HG02798 (cell line): ENCODE results near the gene GIT2.
"Not testable (repeated sequence)": the region's sequence is repeated elsewhere in the genome, so short reads cannot be mapped to it uniquely, and the experiment has no call there.

Source experiments
- ATAC-seq: cut with Tn5 transposase; IDR thresholded peaks from one replicate; pipeline ENCODE4 v1.9.1; 2021; ENCODE audit warnings: mild to moderate bottlenecking; ENCODE audit not compliant: unreplicated experiment, poor library complexity

Gene GIT2, protein sequence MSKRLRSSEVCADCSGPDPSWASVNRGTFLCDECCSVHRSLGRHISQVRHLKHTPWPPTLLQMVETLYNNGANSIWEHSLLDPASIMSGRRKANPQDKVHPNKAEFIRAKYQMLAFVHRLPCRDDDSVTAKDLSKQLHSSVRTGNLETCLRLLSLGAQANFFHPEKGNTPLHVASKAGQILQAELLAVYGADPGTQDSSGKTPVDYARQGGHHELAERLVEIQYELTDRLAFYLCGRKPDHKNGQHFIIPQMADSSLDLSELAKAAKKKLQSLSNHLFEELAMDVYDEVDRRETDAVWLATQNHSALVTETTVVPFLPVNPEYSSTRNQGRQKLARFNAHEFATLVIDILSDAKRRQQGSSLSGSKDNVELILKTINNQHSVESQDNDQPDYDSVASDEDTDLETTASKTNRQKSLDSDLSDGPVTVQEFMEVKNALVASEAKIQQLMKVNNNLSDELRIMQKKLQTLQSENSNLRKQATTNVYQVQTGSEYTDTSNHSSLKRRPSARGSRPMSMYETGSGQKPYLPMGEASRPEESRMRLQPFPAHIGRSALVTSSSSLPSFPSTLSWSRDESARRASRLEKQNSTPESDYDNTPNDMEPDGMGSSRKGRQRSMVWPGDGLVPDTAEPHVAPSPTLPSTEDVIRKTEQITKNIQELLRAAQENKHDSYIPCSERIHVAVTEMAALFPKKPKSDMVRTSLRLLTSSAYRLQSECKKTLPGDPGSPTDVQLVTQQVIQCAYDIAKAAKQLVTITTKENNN

GRCh38 chr12:109995686-109996482 is at the start of gene GIT2:
Gene GIT2, minus strand, starts transcription at chr12:109996368. Its CDS starts 144 bp downstream, at chr12:109996224.
- ATAC-seq: peak; percentile 76

GRCh38 chr12:110042264-110042663 is 46.1 kb upstream of the GIT2 start:
- ATAC-seq: no peak

DNA sequence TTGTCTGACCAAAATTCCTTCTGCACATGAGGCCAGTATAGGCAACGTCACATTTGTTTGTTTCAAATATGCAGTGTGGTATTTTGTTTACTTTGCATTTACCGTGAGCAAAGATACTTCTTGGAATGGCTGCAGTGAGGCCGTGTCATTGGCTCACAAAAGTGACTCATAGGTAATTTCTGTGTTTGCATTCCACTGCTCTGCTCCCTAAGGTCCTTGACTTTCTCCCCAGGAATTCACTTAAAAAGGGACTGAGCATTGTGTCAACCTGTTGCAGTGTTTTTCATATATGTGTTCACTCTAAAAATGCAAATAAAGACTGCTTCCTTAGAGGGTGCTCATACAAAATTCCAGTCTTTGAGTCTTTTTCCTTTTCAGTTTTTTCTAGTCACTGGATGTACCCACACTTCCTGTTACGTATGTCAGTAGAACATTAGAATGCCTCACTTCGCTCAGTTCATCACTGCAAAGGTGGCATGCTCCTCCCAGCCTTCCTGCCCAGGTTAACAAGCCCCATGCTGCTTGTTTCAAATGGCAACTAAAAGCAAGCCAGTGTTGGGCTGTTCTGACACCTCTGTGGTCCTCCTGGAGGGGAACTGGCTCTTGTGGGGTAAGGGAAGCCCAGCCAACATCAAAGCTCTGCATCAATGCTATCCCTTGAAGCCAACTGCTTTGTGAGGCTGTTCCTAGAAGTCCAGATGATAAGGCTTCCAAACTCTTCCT is 43.1 kb upstream of the GIT2 start:
- no peak for ATAC-seq

- ATAC-seq: no peak
Observed at GRCh38 chr12:110038741-110039084, 42.5 kb upstream of the GIT2 start.

DNA sequence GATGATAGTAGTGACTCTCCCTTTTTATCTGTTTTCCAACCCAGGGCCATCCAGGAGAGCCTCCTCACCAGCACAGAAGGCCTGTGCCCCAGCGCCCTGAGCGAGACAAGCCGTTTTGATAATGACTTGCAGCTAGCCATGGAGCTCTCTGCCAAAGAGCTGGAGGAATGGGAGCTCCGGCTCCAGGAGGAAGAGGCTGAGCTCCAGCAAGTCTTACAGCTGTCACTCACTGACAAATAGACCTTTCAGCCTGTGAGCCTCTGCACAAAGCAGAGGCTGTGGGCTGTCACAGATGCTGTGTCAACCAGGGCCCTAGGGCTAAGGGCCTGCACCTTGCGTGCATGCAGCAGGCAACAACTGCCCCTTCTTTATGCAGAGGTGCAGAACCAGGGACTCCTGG is 41.1 kb upstream of the GIT2 start:
- ATAC-seq: no peak

- no peak for ATAC-seq
Observed at GRCh38 chr12:110035534-110036104, 39.5 kb upstream of the GIT2 start.

GRCh38 chr12:110033888-110034287 is 37.7 kb upstream of the GIT2 start:
- ATAC-seq: no peak

GRCh38 chr12:110029290-110029815 is 33.2 kb upstream of the GIT2 start:
- ATAC-seq: no peak

DNA sequence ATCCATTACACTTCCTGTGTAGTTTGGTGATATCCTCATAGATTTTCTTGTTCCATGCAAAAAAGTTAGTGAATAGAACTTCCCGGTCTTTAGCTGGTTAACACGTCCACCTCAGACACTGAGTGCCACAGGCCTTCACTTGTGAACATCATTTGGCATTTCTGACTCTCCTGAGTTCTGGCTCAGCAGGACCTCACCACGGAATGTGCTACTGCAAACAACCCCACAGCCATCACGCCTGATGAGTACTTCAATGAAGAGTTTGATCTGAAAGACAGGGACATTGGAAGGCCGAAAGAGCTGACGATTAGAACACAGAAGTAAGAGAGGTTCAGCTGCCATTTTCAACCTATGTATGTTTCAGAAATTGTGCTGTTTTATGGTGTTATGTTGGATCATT is 32.2 kb upstream of the GIT2 start:
- no peak for ATAC-seq

DNA sequence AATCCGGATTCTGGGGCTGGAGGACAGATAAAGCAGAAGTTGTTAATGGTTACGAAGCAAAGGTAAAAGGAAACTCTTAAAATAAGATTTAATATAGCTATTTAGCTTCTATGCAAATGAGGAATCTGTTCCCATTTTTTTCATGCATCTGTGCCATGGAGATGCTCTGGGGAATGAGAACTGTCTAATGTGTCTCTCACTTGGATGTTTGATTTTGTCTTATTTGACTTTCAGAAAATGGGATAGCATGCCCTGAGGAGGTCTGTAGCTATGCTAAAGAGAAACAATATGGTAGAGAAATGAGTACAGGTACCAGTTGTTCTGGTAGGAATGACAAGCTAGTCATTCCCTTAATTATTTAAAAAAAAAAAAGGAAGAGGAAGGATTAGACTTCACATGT is 27.9 kb upstream of the GIT2 start:
- ATAC-seq: no peak

GRCh38 chr12:110023059-110023980 is 27.2 kb upstream of the GIT2 start:
- ATAC-seq: no peak

DNA sequence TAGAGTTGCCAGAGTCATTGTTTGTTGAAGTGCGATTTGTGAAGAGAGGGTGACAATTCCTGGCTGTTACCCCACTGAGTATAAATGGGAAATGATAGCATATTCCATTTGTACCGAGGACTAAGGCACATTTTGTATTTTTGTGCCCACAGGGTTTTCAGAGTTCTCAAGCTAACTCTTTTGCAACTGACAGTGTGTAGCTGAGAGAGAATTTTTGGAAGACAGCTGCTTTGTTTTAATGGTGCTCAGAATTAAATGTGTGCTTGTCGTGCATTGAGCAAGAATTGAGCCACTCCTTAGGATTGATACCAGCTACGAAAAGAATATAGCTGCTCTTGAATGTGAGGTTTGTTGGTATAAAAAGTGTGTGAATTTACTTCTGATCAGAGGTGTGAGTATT is 24.8 kb upstream of the GIT2 start:
- no peak for ATAC-seq

- no peak for ATAC-seq
Observed at GRCh38 chr12:110015132-110015531, 19.0 kb upstream of the GIT2 start.

DNA sequence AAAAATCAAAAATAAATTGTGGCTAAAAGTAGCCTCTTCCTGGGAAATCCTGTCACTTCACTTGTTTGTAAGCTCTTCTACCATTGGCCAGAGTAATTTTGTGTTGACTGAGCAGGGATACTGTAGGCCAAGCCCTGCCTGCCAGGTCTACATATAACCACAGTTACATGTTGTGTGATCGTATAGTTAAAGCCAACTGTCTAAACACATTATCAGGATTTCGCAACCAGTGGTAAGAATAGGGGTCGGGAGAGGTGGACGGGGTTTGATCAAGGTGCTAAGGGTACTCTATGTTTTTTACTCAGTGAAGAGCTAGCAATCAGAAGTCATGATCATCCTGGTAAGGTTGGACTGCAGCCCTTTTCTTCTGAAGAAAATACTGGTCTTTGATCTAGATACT is 16.5 kb upstream of the GIT2 start:
- no peak for ATAC-seq

GRCh38 chr12:110012137-110012536 is 16.0 kb upstream of the GIT2 start:
- ATAC-seq: peak; percentile 63

- ATAC-seq: peak; percentile 46
Observed at GRCh38 chr12:110010853-110011723, 14.9 kb upstream of the GIT2 start.

DNA sequence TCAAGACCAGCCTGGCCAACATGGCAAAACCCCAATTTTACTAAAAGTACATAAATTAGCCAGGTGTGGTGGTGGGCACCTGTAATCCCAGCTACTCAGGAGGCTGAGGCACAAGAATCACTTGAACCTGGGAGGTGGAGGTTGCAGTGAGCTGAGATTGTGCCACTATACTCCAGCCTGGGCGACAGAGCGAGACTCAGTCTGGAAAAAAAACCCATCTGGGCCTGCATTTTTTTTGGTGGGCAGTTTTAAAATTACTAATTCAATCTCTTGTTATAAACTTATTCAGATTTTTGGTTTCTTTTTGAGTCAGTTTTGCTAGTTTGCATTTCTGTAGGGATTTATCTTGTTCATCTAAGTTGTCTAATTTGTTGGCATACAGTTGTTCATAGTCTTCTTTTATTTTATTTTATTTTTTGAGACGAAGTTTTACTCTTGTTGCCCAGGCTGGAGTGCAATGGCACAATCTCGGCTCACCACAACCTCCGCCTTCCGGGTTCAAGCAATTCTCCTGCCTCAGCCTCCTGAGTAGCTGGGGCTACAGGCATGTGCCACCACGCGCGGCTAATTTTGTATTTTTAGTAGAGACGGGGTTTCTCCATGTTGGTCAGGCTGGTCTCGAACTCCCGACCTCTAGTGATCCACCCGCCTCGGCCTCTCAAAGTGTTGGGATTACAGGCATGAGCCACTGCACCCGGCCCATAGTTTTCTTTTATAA is 12.7 kb upstream of the GIT2 start:
- ATAC-seq: not testable (repeated sequence)
